D721Med (cell line): ENCODE data around the gene CRYBA2.

ENCODE experiments used
- DNase-seq: peaks from one replicate; pipeline ENCODE4 v3.0.0; 2011; ENCODE audit warnings: low spot score; ENCODE audit not compliant: insufficient read length
- FAIRE-seq: peaks from 2 replicates; lab custom pipeline; 2011; peaks lifted over from hg19 to GRCh38; lab: Jason Lieb, UNC
- TF ChIP-seq, protein P1 (sequence below): IDR thresholded peaks from 2 replicates; pipeline ENCODE4 v1.5.1; 2012; ENCODE audit warnings: mild to moderate bottlenecking, control low read depth; ENCODE audit not compliant: insufficient read depth; ENCODE audit errors: missing control alignments

CRYBA2 gene

GRCh38 chr2:219018286-219018685 lies 25.1 kb upstream of the CRYBA2 start:
- DNase-seq (no peak), FAIRE-seq (no peak)

DNA sequence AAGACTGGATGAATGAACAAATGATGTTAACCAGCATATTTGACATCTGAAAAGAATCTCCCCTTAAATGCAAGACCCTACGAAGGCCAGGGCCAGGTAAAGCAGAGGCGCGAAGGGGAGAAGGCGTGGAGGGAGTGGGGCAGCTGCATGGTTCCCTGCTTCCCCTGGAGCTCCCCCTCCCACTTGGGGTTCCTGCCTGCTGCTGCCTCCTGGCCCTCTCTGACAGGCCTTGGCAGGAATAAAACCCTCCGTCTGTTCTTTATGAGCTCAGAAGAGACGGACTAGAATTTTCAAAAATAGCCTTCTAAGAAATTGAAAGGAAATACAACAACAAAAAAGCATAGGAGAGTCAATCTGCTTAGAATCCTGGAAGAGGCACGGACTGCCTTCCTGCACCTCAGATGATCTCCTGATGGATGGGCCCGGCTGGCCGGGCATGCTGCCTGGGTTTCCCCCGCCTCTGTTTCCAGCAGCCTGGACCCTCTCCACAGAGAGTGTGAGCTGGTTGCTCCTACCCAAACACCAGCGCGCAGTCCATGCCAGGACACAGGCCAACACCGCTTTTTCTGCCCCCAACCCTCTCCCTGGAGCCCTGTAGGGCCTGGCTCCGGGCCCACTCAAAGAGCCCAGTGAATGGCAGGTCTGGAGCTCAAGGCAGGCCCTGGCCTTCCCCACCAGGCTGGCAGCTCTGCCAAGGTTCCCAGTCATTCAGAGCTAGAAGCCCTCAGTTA lies 24.1 kb upstream of the CRYBA2 start:
- TF ChIP-seq, protein P1, sequence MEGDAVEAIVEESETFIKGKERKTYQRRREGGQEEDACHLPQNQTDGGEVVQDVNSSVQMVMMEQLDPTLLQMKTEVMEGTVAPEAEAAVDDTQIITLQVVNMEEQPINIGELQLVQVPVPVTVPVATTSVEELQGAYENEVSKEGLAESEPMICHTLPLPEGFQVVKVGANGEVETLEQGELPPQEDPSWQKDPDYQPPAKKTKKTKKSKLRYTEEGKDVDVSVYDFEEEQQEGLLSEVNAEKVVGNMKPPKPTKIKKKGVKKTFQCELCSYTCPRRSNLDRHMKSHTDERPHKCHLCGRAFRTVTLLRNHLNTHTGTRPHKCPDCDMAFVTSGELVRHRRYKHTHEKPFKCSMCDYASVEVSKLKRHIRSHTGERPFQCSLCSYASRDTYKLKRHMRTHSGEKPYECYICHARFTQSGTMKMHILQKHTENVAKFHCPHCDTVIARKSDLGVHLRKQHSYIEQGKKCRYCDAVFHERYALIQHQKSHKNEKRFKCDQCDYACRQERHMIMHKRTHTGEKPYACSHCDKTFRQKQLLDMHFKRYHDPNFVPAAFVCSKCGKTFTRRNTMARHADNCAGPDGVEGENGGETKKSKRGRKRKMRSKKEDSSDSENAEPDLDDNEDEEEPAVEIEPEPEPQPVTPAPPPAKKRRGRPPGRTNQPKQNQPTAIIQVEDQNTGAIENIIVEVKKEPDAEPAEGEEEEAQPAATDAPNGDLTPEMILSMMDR = no peak
- no peak for DNase-seq
- FAIRE-seq = no peak

More at GRCh38 chr2:219018286-219018685, 25.1 kb upstream of the CRYBA2 start:
- TF ChIP-seq, protein P1 = no peak

- TF ChIP-seq, protein P1 = no peak
- DNase-seq (no peak), FAIRE-seq (no peak)
Observed at GRCh38 chr2:219016721-219017120, 23.5 kb upstream of the CRYBA2 start.

DNA sequence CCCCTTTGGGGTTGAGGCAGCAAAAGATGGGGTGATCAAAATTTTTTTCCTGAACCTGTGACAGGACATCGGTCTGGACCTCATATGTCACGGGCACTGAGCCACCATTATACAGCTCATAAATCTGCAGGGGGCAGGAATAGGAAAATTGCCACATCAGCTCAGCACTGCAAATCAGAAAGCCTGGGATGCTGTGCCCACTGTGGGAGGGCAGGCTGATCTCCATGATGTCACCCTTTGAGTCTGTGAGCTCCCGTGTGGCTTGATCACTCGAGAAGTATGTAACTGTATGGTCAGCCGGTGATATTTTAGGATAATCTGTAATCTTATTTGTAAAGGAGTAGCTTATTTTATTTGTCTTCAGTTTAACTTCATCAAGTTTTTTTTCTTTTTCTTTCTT lies 17.7 kb upstream of the CRYBA2 start:
- TF ChIP-seq, protein P1 = no peak
- FAIRE-seq (no peak), DNase-seq (no peak)

DNA sequence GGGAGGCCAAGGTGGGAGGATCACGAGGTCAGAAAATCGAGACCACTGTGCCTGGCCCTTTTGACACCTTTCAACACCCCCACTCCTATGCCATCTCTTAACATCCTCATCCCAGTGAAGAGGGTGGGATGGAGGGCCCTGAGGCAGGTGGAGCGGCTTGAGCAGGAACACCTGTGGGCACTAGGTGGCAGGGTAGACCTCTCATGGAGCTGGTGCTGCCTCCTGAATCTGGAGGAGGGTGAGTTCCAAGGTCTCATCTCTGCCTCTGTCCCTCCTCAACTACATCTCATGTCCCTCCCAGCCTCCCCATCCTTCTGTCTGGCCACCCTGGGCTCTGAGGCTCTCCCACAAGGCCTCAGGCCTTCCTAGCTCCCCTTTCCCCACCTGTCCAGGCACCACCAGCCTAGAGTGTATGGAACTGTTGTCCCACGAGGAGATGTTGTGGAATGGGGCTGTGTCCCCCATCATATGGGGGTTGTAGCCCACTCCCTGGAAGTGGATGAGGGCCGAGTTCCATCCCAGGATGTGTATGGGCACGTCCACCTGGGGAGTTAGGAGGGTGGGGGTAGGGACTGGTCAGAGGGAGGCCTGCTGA lies 17.0 kb upstream of the CRYBA2 start:
- FAIRE-seq (no peak), DNase-seq (no peak)
- TF ChIP-seq, protein P1 = peak; percentile 29

- DNase-seq (no peak), FAIRE-seq (no peak)
- TF ChIP-seq, protein P1 = no peak
Observed at GRCh38 chr2:219009294-219009693, 16.1 kb upstream of the CRYBA2 start.

DNA sequence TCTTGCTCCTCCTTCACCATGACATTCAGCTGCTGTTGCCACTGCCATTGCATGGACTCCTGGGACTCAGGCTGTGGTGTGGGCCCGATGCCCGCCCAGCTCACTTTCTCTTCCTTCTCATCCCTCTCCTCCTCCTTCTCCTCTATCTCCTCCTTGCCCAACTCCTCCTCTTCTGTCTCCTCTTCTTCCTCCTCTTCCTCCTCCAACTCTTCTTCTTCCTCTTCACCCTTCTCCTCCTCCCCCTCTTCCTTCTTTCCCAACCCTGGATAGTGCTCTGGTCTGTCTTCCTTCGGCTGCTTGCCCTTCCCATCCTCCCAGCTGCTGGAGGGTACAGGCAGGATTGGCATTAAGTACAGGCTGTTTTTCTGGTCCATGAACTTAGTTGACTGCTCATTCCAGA lies 10.8 kb upstream of the CRYBA2 start:
- DNase-seq = no peak
- TF ChIP-seq, protein P1 = no peak
- no peak for FAIRE-seq
